Activated naive CD4-positive, alpha-beta T cell treated with anti-CD3 and anti-CD28 coated beads for 36 hours (primary cell): ENCODE results near the gene KCNK4. TPM values are rescaled to one million over a fixed set of nuclear protein-coding genes. Genes with fewer than 3 reads are reported as not detected.
A peak's percentile ranks its signal among the peaks of the same experiment; 100 is the strongest.

Source experiments
- CTCF ChIA-PET: fragments of 350-600 bp; sonication (Branson Sonifier 250); formaldehyde crosslinking; loops from one replicate; lab custom pipeline; 2021; ENCODE audit warnings: antibody characterized with exemption; lab: Charles Lee
- DNase-seq: peaks from one replicate; pipeline ENCODE4 v3.0.0-alpha.2; 2020
- H3K27ac Mint-ChIP-seq: one replicate; pipeline ENCODE4 v1.8.0; 2021; ENCODE audit warnings: mild to moderate bottlenecking, mixed read lengths
- H3K27me3 Mint-ChIP-seq: one replicate; pipeline ENCODE4 v1.8.0; 2021; ENCODE audit warnings: low read depth, mixed read lengths
- H3K36me3 Mint-ChIP-seq: one replicate; pipeline ENCODE4 v1.8.0; 2021; ENCODE audit warnings: low read depth, mixed read lengths
- H3K4me1 Mint-ChIP-seq: one replicate; pipeline ENCODE4 v1.8.0; 2021; ENCODE audit warnings: low read depth, mixed read lengths
- H3K4me3 Mint-ChIP-seq: one replicate; pipeline ENCODE4 v1.8.0; 2021; ENCODE audit warnings: mild to moderate bottlenecking, moderate library complexity, mixed read lengths
- H3K9me3 Mint-ChIP-seq: one replicate; pipeline ENCODE4 v1.8.0; 2021; ENCODE audit warnings: mixed read lengths
- intact Hi-C: fragments of 100-400 bp; cut with micrococcal nuclease; formaldehyde crosslinking; loops from one replicate; pipeline ENCODE4 v1.15.1; 2023
- total RNA-seq, 2 experiments: library from RNA; stranded (reverse); gene quantifications; one replicate each; pipeline ENCODE4 v1.2.3, GENCODE V29; 2021

The KCNK4 gene
- total RNA-seq, 2 experiments from 2014 or later: 0.41 TPM; not detected in 1

DNA sequence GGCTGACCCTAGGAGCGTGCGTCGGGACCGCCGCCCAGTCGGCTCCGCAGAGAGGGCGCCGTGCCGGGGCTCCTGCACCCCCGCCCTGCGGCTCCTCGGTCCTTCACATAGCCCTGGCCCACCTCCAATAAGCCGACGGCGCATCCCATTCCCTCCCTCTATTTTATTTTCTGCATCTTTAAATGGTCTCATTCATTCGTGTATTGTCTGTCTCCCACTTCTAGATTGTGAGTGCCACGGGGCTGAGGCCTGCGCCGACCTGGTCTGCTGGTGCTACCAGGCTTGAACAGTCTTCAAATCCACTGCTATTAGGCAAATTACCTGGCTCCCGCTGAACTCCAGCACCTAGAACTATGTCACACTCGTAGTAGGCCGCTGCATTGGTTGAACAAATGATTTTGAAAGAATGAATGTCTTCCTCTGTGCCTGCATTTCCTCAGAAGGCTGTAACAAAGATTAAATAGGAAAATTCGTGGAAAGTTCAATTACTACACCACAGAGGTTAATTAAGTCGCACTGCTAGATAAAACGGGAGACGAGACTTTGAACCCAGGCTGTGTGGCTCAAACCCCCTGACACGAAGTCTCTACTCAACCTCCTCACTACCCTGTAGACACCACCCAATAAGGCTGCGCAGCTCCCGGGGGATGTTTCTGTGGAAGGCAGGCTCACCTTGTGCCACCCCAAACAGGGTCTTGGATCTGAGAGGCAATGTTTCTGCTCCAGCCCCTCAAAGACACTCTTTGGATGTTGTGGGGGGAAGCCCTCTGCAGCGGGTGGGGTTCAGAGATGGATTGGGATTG is 43.2 kb upstream of the KCNK4 start:
- no peaks in the 10 kb centered on the region for H3K9me3 Mint-ChIP-seq
- H3K4me3 Mint-ChIP-seq: peak overlapping the region; percentile 52
- no peaks in the 10 kb centered on the region for H3K27me3 Mint-ChIP-seq
- intact Hi-C loops: loop anchor here (2.0 to 10.0 kb wide), 2 partner anchors 17 to 837 kb away; partner anchors contain the start of genes CDCA5, DNAJC4 and ZFPL1
- peaks cover 11% of the 10 kb centered on the region for H3K36me3 Mint-ChIP-seq
- H3K4me1 Mint-ChIP-seq: peaks cover 25% of the 10 kb centered on the region
- CTCF ChIA-PET: interaction anchor here (0.7 to 1.3 kb wide), 3 partner anchors 14 to 54 kb away, joined by 3 to 4 read pairs (median 3); no protein-coding TSS in a partner anchor
- no peak for DNase-seq
- no peak overlapping the region for H3K27ac Mint-ChIP-seq

DNA sequence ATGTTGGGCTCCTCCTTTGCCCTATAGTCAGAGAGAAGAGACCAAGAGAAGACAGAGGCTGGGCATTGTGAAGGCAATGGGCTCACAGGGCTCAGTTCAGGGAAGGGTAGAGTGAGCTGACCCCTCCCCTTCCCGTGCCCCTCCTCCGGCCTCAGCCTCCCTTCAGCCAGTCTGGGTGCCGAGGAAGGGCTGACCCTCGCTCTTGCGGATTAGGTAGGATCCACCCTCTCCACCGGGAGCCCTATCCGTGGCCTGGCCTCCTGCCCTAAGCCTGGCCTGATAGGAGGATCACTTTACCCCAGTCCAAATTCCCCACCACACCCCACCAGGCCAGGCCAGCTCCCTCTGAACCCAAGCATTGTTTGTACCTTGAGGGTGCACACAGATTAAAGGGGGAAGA is 42.5 kb upstream of the KCNK4 start:
- intact Hi-C loops: loop anchor here (10.0 kb wide), 1 partner anchor 836 kb away; the partner anchor contains the start of genes CDCA5 and ZFPL1
- Mint-ChIP-seq H3K27me3 (no peaks in the 10 kb centered on the region), H3K36me3 (peaks cover 6% of the 10 kb centered on the region), H3K27ac (no peak overlapping the region), H3K4me3 (no peak overlapping the region), H3K4me1 (peaks cover 19% of the 10 kb centered on the region), H3K9me3 (no peaks in the 10 kb centered on the region)
- DNase-seq: no peak
- CTCF ChIA-PET: interaction anchor here (1.0 to 4.1 kb wide), 4 partner anchors 13 to 56 kb away, joined by 3 to 23 read pairs (median 7); partner anchors contain the start of gene ESRRA

DNA sequence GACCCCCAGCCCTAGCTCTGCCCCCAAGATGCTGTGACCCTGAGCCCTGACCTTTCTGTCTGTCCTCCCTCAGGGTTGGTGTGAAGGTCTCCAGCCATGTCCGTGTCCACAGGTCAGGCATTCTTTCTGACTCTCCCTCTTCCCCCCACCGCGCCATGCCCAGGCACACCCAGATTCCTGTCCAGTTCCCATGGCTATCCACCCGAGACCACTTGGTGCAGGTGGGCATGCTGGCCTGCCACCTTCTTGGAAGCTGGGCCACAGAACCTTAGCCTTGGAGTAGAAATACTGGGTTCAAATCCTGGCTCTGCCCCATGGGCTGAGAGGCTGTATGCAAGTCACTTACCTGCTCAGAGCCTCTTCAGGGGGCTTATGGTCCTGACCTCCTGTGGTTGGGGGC is 42.1 kb upstream of the KCNK4 start:
- Mint-ChIP-seq H3K36me3 (peaks cover 1% of the 10 kb centered on the region), H3K27ac (no peak overlapping the region), H3K27me3 (no peaks in the 10 kb centered on the region), H3K4me1 (peaks cover 17% of the 10 kb centered on the region), H3K9me3 (no peaks in the 10 kb centered on the region), H3K4me3 (no peak overlapping the region)
- intact Hi-C loops: loop anchor here (10.0 kb wide), 1 partner anchor 836 kb away; the partner anchor contains the start of genes CDCA5 and ZFPL1
- CTCF ChIA-PET: interaction anchor here (1.5 to 4.1 kb wide), 3 partner anchors 23 to 55 kb away, joined by 5 to 23 read pairs (median 10); partner anchors contain the start of gene ESRRA
- no peak for DNase-seq

DNA sequence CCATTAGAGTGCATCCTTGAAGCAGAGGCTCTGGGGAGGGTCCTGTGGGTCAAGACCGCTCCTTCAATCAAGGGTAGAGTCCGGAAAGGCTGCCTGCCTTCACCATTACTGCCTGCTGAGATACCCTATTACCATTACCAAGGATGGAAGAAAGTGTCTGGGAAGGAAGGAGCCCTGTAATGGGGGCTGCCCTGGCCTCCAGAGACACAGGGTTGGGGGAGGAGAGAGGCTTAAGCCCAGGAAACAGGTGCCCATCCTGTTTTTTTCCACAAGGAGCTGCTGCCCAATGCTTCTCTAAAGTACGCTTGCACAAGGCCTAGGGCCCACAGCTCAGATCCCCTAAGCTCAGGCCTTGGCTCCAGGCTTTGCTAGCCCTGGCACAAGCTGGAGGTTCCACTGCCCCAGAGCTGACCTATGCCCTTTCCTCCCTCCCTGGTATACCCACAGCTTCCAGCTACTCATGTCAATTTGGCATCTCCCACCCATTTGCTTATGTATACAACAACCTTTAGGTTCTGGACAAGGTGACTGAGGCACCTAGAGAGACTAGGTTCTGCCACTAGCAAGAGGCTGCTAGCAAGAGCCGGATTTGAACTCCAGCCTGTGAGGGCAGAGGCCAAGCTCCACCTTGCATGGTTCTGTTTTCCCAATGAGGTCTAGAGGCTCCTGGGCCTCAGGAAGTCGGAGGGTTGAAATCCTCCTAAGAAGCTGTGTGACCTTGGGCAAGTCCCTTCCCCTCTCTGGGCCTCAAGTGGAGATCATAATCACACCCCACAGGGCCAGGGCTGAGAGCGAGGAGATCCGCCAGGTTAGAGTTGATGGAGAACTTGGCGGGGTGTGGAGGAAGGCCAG is 41.3 kb upstream of the KCNK4 start:
- Mint-ChIP-seq H3K4me3 (peak overlapping the region; percentile 4), H3K36me3 (peaks cover 1% of the 10 kb centered on the region), H3K9me3 (no peaks in the 10 kb centered on the region), H3K4me1 (peaks cover 17% of the 10 kb centered on the region), H3K27ac (no peak overlapping the region), H3K27me3 (no peaks in the 10 kb centered on the region)
- CTCF ChIA-PET: interaction anchor here (0.6 to 4.1 kb wide), 10 partner anchors 20 to 105 kb away, joined by 3 to 27 read pairs (median 7); partner anchors contain the start of genes CATSPERZ, ESRRA and FERMT3
- no peak for DNase-seq
- intact Hi-C loops: loop anchor here (10.0 kb wide), 1 partner anchor 835 kb away; the partner anchor contains the start of genes CDCA5 and ZFPL1

DNA sequence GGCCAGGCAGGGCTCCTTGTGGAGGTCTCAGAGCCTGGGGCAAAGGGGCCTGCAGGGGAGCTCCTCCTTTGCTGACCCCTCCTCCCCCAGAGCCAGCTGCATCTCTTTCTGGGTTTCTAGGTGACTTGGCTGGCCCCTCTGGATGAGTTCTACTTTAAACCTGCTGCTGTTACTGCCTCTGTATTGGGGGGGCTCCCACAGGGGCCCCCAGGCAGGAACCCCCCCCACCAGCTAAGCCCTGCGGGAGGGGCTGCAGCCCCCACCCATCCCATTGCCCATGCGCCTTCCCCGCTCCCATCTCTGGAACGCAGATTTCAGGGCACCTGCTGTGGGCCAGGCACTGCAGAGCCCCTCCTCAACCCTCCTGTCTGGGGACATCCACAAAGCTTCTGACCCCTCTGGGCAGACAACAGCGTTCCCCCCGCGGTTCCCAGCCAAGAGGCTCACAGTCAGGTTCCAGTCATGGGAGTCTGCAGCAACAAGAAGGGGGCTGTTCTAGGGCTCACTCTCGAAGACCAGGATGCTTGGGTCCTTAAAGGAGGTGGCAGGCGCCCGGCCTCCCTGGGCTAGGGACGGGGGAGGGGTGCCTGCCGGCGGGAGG is 40.6 kb upstream of the KCNK4 start:
- peaks cover 13% of the 10 kb centered on the region for H3K4me1 Mint-ChIP-seq
- no peaks in the 10 kb centered on the region for H3K9me3 Mint-ChIP-seq
- DNase-seq: no peak
- CTCF ChIA-PET: interaction anchor here (0.5 to 4.1 kb wide), 14 partner anchors 19 to 1431 kb away, joined by 3 to 27 read pairs (median 5); partner anchors contain the start of genes CATSPERZ, ESRRA and FERMT3
- H3K36me3 Mint-ChIP-seq: no peaks in the 10 kb centered on the region
- no peak overlapping the region for H3K27ac Mint-ChIP-seq
- peak overlapping the region; percentile 76 for H3K4me3 Mint-ChIP-seq
- intact Hi-C loops: loop anchor here (1.0 kb wide), 3 partner anchors 19 to 55 kb away; partner anchors contain the start of genes ESRRA and FERMT3
- no peaks in the 10 kb centered on the region for H3K27me3 Mint-ChIP-seq

DNA sequence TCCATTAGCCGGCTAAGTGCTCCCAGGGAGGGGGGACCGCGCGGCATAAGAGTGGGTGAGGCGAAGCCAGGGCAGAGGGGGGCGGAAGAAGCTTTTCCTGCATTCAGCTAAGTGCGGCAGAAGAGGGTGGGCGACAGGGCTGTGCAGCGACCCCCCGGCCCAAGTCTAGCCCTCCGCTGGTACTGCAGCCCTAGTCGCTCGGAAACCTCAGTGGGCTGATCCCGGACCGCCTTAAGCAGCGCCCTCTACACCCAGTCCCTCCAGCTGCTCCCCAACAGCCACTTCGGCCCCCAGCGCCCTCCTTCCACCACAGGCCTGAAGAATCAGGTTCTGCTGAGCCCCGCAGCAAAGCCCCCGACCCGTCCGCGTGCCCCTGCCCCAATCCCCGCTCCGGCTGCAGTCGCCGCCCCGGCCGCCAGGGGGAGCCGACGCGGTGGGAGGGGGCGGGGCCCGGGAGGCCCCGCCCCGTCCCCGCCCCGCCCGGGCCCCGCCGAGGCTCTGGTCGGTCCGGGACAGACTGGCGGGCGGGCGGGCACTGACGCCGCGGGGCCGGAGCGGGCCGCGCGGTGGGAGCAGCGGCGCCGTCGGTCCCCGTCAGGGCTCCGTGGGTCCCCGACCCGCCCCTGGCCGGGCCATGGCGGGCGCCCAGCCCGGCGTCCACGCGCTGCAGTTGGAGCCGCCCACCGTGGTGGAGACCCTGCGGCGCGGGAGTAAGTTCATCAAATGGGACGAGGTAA is 39.9 kb upstream of the KCNK4 start, which contains the start of gene PLCB3:
TSS of gene PLCB3 (plus strand) at position 515 of the 737 bp plus-strand sequence. CDS start at position 635, 120 bp downstream.
- Mint-ChIP-seq H3K9me3 (no peaks in the 10 kb centered on the region), H3K36me3 (no peaks in the 10 kb centered on the region), H3K4me1 (peaks cover 13% of the 10 kb centered on the region), H3K4me3 (peak within 1 kb of the TSS; percentile 84), H3K27me3 (no peaks in the 10 kb centered on the region), H3K27ac (no peak within 1 kb of the TSS)
- peak; percentile 54 for DNase-seq
- CTCF ChIA-PET: interaction anchor here (0.5 to 4.1 kb wide), 12 partner anchors 8 to 1432 kb away, joined by 3 to 27 read pairs (median 6); partner anchors contain the start of genes CATSPERZ, ESRRA and FERMT3
- intact Hi-C loops: loop anchor here (1.0 kb wide), 3 partner anchors 18 to 54 kb away; partner anchors contain the start of genes ESRRA and FERMT3

DNA sequence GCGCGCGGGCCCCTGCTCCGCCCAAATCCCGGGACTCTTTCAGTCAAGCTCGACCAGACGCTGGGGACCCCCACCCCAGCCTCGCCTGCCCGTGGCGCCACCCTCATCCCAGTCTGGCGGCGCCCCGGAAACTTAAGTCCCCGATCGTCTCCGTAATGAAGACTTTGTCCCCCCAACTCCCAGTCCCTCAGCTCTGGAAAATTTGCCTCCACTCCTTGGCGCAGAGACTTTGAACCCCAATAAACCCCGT is 39.4 kb upstream of the KCNK4 start:
- intact Hi-C loops: loop anchor here (1.0 kb wide), 3 partner anchors 18 to 54 kb away; partner anchors contain the start of genes ESRRA and FERMT3
- CTCF ChIA-PET: interaction anchor here (1.5 to 4.1 kb wide), 6 partner anchors 9 to 53 kb away, joined by 3 to 27 read pairs (median 14); partner anchors contain the start of genes CATSPERZ, ESRRA and FERMT3
- Mint-ChIP-seq H3K9me3 (no peaks in the 10 kb centered on the region), H3K27me3 (no peaks in the 10 kb centered on the region), H3K4me3 (peak overlapping the region; percentile 84), H3K27ac (no peak overlapping the region), H3K36me3 (no peaks in the 10 kb centered on the region), H3K4me1 (peaks cover 13% of the 10 kb centered on the region)
- DNase-seq: no peak

DNA sequence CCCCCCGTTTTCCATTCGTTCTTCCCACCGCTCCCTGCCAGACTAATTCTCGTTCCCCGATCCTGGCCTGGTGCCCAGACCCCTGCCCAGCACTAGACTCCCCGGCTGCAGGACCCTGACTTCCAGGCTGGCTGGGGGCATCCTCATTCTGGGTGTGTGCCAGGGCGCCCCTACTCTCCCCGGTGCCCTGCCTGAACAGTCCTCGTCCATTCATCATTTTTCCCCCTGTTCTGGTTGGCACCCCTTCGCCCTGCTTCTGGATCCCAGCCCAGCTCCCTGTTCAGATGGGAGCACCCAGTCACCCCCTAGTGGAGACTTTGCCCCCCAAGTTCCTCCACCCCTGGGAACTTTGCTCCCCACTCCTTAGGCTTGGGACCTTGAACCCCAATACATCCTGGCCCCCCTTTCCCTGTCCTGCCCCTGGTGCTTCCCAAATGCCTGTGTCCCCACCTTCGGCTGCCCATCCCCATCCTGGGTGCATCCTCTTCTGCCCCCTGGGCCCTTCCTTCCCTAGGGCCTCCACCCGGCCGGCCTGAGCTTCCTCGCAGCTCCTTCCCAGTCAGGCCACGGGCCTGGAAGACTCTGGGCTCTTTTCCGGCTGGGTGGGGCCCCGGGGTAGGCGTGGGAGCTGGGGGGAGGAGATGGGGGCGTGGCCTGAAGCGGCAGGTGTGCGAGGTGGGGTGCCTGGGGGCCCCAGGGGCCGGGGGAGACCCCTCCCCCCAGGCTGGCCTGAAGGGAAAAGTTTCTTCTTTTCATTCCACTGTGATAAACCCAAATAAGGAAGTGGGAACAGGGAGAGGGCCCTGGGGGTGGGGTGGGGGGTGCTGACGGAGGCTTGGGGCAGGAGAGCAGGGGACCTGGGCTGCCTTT is 38.9 kb upstream of the KCNK4 start:
- intact Hi-C loops: no loop called here
- CTCF ChIA-PET: interaction anchor here (0.6 to 4.1 kb wide), 8 partner anchors 9 to 319 kb away, joined by 3 to 27 read pairs (median 8); partner anchors contain the start of genes CATSPERZ, ESRRA and FERMT3
- H3K27me3 Mint-ChIP-seq: no peaks in the 10 kb centered on the region
- no peaks in the 10 kb centered on the region for H3K36me3 Mint-ChIP-seq
- DNase-seq: no peak
- H3K4me3 Mint-ChIP-seq: peak overlapping the region; percentile 84
- peaks cover 13% of the 10 kb centered on the region for H3K4me1 Mint-ChIP-seq
- no peaks in the 10 kb centered on the region for H3K9me3 Mint-ChIP-seq
- no peak overlapping the region for H3K27ac Mint-ChIP-seq

DNA sequence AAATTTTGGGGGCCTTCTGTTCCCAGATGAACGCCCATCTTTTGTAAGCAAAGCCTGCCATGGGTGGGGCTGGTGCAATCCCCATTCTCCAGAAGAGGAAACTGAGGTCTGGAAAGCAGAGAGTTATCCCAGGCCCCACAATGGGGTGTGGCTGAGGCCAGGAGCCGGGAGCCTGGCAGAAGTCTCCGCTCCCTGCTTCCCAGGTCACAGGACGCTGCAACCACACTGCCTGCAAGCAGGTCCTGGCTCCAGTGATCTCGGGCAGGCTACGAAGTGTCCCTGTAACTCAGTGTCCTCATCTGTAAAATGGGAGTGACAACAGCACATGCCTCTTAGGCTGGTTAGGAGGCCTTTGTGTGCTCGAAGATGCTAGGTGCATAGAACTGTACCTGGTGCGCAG is 38.1 kb upstream of the KCNK4 start:
- Mint-ChIP-seq H3K36me3 (no peaks in the 10 kb centered on the region), H3K27me3 (no peaks in the 10 kb centered on the region), H3K4me3 (no peak overlapping the region), H3K4me1 (peaks cover 13% of the 10 kb centered on the region), H3K27ac (no peak overlapping the region), H3K9me3 (no peaks in the 10 kb centered on the region)
- CTCF ChIA-PET: interaction anchor here (0.6 to 3.5 kb wide), 2 partner anchors 10 to 49 kb away, joined by 4 to 27 read pairs; partner anchors contain the start of gene CATSPERZ
- DNase-seq: no peak
- intact Hi-C loops: no loop called here

DNA sequence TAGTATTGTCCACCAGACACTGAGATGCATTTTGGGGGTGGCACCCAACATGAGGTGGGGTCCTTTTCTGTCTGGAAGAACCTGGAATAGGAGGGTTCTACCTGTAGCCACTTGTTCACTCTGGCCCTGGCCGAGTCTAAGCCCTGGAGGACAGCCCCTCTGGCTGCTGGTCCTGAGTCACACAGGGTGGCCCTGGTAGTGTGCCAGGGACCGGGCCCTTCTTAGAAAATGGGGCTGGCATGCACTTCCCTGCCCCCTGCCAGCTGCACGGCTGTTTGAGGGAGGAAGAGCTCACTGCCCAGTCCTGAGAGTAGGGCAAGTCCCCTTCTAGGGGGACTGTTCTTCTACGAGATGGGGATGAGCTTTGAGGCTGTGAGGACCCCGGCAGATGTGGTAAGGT is 37.6 kb upstream of the KCNK4 start:
- no peaks in the 10 kb centered on the region for H3K27me3 Mint-ChIP-seq
- no peak overlapping the region for H3K27ac Mint-ChIP-seq
- intact Hi-C loops: no loop called here
- CTCF ChIA-PET: interaction anchor here (0.6 kb wide), 1 partner anchor 269 kb away, joined by 3 read pairs; no protein-coding TSS in a partner anchor
- no peak overlapping the region for H3K4me3 Mint-ChIP-seq
- H3K4me1 Mint-ChIP-seq: peaks cover 13% of the 10 kb centered on the region
- H3K9me3 Mint-ChIP-seq: no peaks in the 10 kb centered on the region
- H3K36me3 Mint-ChIP-seq: no peaks in the 10 kb centered on the region
- DNase-seq: no peak
